ENCODE data around the gene SUSD1. TPM values are rescaled to one million over a fixed set of nuclear protein-coding genes. Genes with fewer than 3 reads are reported as not detected.

The SUSD1 gene
- total and polyA plus RNA-seq, 4 experiments from 2014 or later: 3.6 to 8.4 (median 5.8) TPM

GRCh38 chr9:112063586-112063985, 111.5 kb downstream of the SUSD1 start:
- H3K4me1 Mint-ChIP-seq: peaks cover 9 to 26% (median 15%) of the 10 kb centered on the region in 4 donors
- H3K36me3 ChIP-seq (ENCODE audit: insufficient read depth, low read length): no peaks in the 10 kb centered on the region
- peaks cover 15% of the 10 kb centered on the region for H3K4me1 ChIP-seq (ENCODE audit: insufficient read depth, low read length)
- ChIA-PET POLR2A (ENCODE audit: partially characterized antibody) (no interaction called here), CTCF (ENCODE audit: partially characterized antibody) (interaction anchor here (0.9 to 1.7 kb wide), 2 partner anchors 9 to 11 kb away, joined by 3 to 5 read pairs; no protein-coding TSS in a partner anchor)
- intact Hi-C loops (cut with micrococcal nuclease): no loop called here
- H3K27me3 Mint-ChIP-seq: no peaks in the 10 kb centered on the region
- H3K4me3 ChIP-seq (ENCODE audit: low read length in 2 of 2): no peak overlapping the region
- H3K9me3 ChIP-seq (ENCODE audit: control insufficient read depth in 1 of 2, low read length in 2 of 2): no peaks in the 10 kb centered on the region
- DNase-seq: no peak
- no peak overlapping the region for H3K27ac ChIP-seq (ENCODE audit: low read depth, low read length)
- H3K36me3 Mint-ChIP-seq: peaks cover 7 to 16% of the 10 kb centered on the region in 2 donors
- no peaks in the 10 kb centered on the region for H3K9me3 Mint-ChIP-seq
- no peaks in the 10 kb centered on the region for H3K27me3 ChIP-seq (ENCODE audit: insufficient read depth, low read length)
- H3K27ac Mint-ChIP-seq: peak overlapping the region in 2 of 7 donors; percentile 5 to 35
- H3K4me3 Mint-ChIP-seq: no peak overlapping the region

- intact Hi-C loops (cut with micrococcal nuclease): no loop called here
- Mint-ChIP-seq H3K4me1 (peaks cover 9 to 30% (median 15%) of the 10 kb centered on the region in 4 donors), H3K4me3 (no peak overlapping the region), H3K27ac (peak overlapping the region in 1 of 7 donors; percentile 35), H3K36me3 (peaks cover 10 to 17% of the 10 kb centered on the region in 2 donors), H3K9me3 (no peaks in the 10 kb centered on the region), H3K27me3 (no peaks in the 10 kb centered on the region)
- no peaks in the 10 kb centered on the region for H3K36me3 ChIP-seq (ENCODE audit: insufficient read depth, low read length)
- no peak overlapping the region for H3K4me3 ChIP-seq (ENCODE audit: low read length in 2 of 2)
- no peaks in the 10 kb centered on the region for H3K27me3 ChIP-seq (ENCODE audit: insufficient read depth, low read length)
- H3K9me3 ChIP-seq (ENCODE audit: control insufficient read depth in 1 of 2, low read length in 2 of 2): no peaks in the 10 kb centered on the region
- POLR2A ChIA-PET (ENCODE audit: partially characterized antibody): no interaction called here
- H3K4me1 ChIP-seq (ENCODE audit: insufficient read depth, low read length): peaks cover 15% of the 10 kb centered on the region
- DNase-seq: no peak
- H3K27ac ChIP-seq (ENCODE audit: low read depth, low read length): no peak overlapping the region
- CTCF ChIA-PET (ENCODE audit: partially characterized antibody): interaction anchor here (1.7 kb wide), 1 partner anchor 12 kb away, joined by 5 read pairs; no protein-coding TSS in a partner anchor
These were observed 111.9 kb downstream of the SUSD1 start for GRCh38 chr9:112063151-112063550.

- peaks cover 13 to 34% (median 22%) of the 10 kb centered on the region in 4 donors for H3K4me1 Mint-ChIP-seq
- H3K36me3 Mint-ChIP-seq: peaks cover 14 to 24% of the 10 kb centered on the region in 2 donors
- H3K9me3 Mint-ChIP-seq: no peaks in the 10 kb centered on the region
- Histone ChIP-seq H3K27ac (ENCODE audit: low read depth, low read length) (no peak overlapping the region), H3K9me3 (ENCODE audit: control insufficient read depth in 1 of 2, low read length in 2 of 2) (no peaks in the 10 kb centered on the region), H3K4me3 (ENCODE audit: low read length in 2 of 2) (no peak overlapping the region), H3K27me3 (ENCODE audit: insufficient read depth, low read length) (no peaks in the 10 kb centered on the region), H3K36me3 (ENCODE audit: insufficient read depth, low read length) (no peaks in the 10 kb centered on the region), H3K4me1 (ENCODE audit: insufficient read depth, low read length) (peaks cover 15% of the 10 kb centered on the region)
- no peak overlapping the region for H3K4me3 Mint-ChIP-seq
- H3K27ac Mint-ChIP-seq: peak overlapping the region in 6 of 7 donors; percentile 25 to 82 (median 56)
- peak in 4 of 5 donors; percentile 16 to 53 (median 31) for DNase-seq
- CTCF ChIA-PET (ENCODE audit: partially characterized antibody): interaction anchor here (1.0 to 1.4 kb wide), 3 partner anchors 13 to 33 kb away, joined by 3 to 4 read pairs (median 3); no protein-coding TSS in a partner anchor
- intact Hi-C loops (cut with micrococcal nuclease): no loop called here
- H3K27me3 Mint-ChIP-seq: no peaks in the 10 kb centered on the region
- POLR2A ChIA-PET (ENCODE audit: partially characterized antibody): interaction anchor here (1.8 kb wide), 1 partner anchor 165 kb away, joined by 9 read pairs; the partner anchor contains the start of gene UGCG
These were observed 113.9 kb downstream of the SUSD1 start for GRCh38 chr9:112061152-112061740.

- CTCF ChIA-PET (ENCODE audit: partially characterized antibody): interaction anchor here (1.1 kb wide), 1 partner anchor 15 kb away, joined by 4 read pairs; no protein-coding TSS in a partner anchor
- intact Hi-C loops (cut with micrococcal nuclease): no loop called here
These were observed 115.2 kb downstream of the SUSD1 start for GRCh38 chr9:112059966-112060320.

GRCh38 chr9:112059145-112059965, 115.7 kb downstream of the SUSD1 start:
- H3K4me1 ChIP-seq (ENCODE audit: insufficient read depth, low read length): peaks cover 15% of the 10 kb centered on the region
- DNase-seq: no peak
- Mint-ChIP-seq H3K4me1 (peaks cover 13 to 34% (median 22%) of the 10 kb centered on the region in 4 donors), H3K36me3 (peaks cover 19 to 24% of the 10 kb centered on the region in 2 donors), H3K9me3 (no peaks in the 10 kb centered on the region), H3K27ac (no peak overlapping the region), H3K27me3 (no peaks in the 10 kb centered on the region), H3K4me3 (no peak overlapping the region)
- CTCF ChIA-PET (ENCODE audit: partially characterized antibody): interaction anchor here (1.1 kb wide), 1 partner anchor 15 kb away, joined by 4 read pairs; no protein-coding TSS in a partner anchor
- H3K27me3 ChIP-seq (ENCODE audit: insufficient read depth, low read length): no peaks in the 10 kb centered on the region
- H3K36me3 ChIP-seq (ENCODE audit: insufficient read depth, low read length): no peaks in the 10 kb centered on the region
- no peaks in the 10 kb centered on the region for H3K9me3 ChIP-seq (ENCODE audit: control insufficient read depth in 1 of 2, low read length in 2 of 2)
- intact Hi-C loops (cut with micrococcal nuclease): no loop called here
- POLR2A ChIA-PET (ENCODE audit: partially characterized antibody): no interaction called here
- H3K27ac ChIP-seq (ENCODE audit: low read depth, low read length): no peak overlapping the region
- no peak overlapping the region for H3K4me3 ChIP-seq (ENCODE audit: low read length in 2 of 2)

More at GRCh38 chr9:112059966-112060320, 115.2 kb downstream of the SUSD1 start:
- Histone ChIP-seq H3K27ac (ENCODE audit: low read depth, low read length) (no peak overlapping the region), H3K27me3 (ENCODE audit: insufficient read depth, low read length) (no peaks in the 10 kb centered on the region), H3K4me1 (ENCODE audit: insufficient read depth, low read length) (peaks cover 15% of the 10 kb centered on the region), H3K36me3 (ENCODE audit: insufficient read depth, low read length) (no peaks in the 10 kb centered on the region), H3K9me3 (ENCODE audit: control insufficient read depth in 1 of 2, low read length in 2 of 2) (no peaks in the 10 kb centered on the region), H3K4me3 (ENCODE audit: low read length in 2 of 2) (no peak overlapping the region)
- DNase-seq: no peak
- H3K4me3 Mint-ChIP-seq: no peak overlapping the region
- H3K4me1 Mint-ChIP-seq: peaks cover 13 to 34% (median 22%) of the 10 kb centered on the region in 4 donors
- H3K27me3 Mint-ChIP-seq: no peaks in the 10 kb centered on the region
- peaks cover 16 to 24% of the 10 kb centered on the region in 2 donors for H3K36me3 Mint-ChIP-seq
- no peak overlapping the region for H3K27ac Mint-ChIP-seq
- H3K9me3 Mint-ChIP-seq: no peaks in the 10 kb centered on the region
- POLR2A ChIA-PET (ENCODE audit: partially characterized antibody): no interaction called here

- POLR2A ChIA-PET (ENCODE audit: partially characterized antibody): interaction anchor here (1.1 kb wide), 1 partner anchor 19 kb away, joined by 3 read pairs; no protein-coding TSS in a partner anchor
- Mint-ChIP-seq H3K27me3 (no peaks in the 10 kb centered on the region), H3K4me3 (no peak overlapping the region), H3K27ac (peak overlapping the region in 1 of 7 donors; percentile 15), H3K4me1 (peaks cover 13 to 28% (median 19%) of the 10 kb centered on the region in 4 donors), H3K9me3 (peaks cover 0 to 3% (median 0%) of the 10 kb centered on the region in 8 donors), H3K36me3 (peaks cover 21 to 26% of the 10 kb centered on the region in 2 donors)
- H3K4me1 ChIP-seq (ENCODE audit: insufficient read depth, low read length): peaks cover 12% of the 10 kb centered on the region
- no peak overlapping the region for H3K4me3 ChIP-seq (ENCODE audit: low read length in 2 of 2)
- H3K9me3 ChIP-seq (ENCODE audit: control insufficient read depth in 1 of 2, low read length in 2 of 2): no peaks in the 10 kb centered on the region
- no peaks in the 10 kb centered on the region for H3K27me3 ChIP-seq (ENCODE audit: insufficient read depth, low read length)
- H3K36me3 ChIP-seq (ENCODE audit: insufficient read depth, low read length): no peaks in the 10 kb centered on the region
- no peak overlapping the region for H3K27ac ChIP-seq (ENCODE audit: low read depth, low read length)
- CTCF ChIA-PET (ENCODE audit: partially characterized antibody): interaction anchor here (0.8 to 2.2 kb wide), 2 partner anchors 17 to 298 kb away, joined by 3 to 9 read pairs; no protein-coding TSS in a partner anchor
- intact Hi-C loops (cut with micrococcal nuclease): no loop called here
- DNase-seq: no peak
These were observed 118.1 kb downstream of the SUSD1 start for GRCh38 chr9:112056996-112057395.

GRCh38 chr9:112054916-112055315, 120.2 kb downstream of the SUSD1 start:
- ChIA-PET POLR2A (ENCODE audit: partially characterized antibody) (no interaction called here), CTCF (ENCODE audit: partially characterized antibody) (no interaction called here)
- Histone ChIP-seq H3K27ac (ENCODE audit: low read depth, low read length) (no peak overlapping the region), H3K9me3 (ENCODE audit: control insufficient read depth in 1 of 2, low read length in 2 of 2) (no peaks in the 10 kb centered on the region), H3K4me1 (ENCODE audit: insufficient read depth, low read length) (no peaks in the 10 kb centered on the region), H3K27me3 (ENCODE audit: insufficient read depth, low read length) (no peaks in the 10 kb centered on the region), H3K4me3 (ENCODE audit: low read length in 2 of 2) (no peak overlapping the region), H3K36me3 (ENCODE audit: insufficient read depth, low read length) (no peaks in the 10 kb centered on the region)
- no peak overlapping the region for H3K4me3 Mint-ChIP-seq
- H3K36me3 Mint-ChIP-seq: peaks cover 22 to 35% of the 10 kb centered on the region in 2 donors
- no peak for DNase-seq
- intact Hi-C loops (cut with micrococcal nuclease): no loop called here
- no peaks in the 10 kb centered on the region for H3K27me3 Mint-ChIP-seq
- peaks cover 4 to 11% (median 7%) of the 10 kb centered on the region in 4 donors for H3K4me1 Mint-ChIP-seq
- peaks cover 0 to 3% (median 0%) of the 10 kb centered on the region in 8 donors for H3K9me3 Mint-ChIP-seq
- peak overlapping the region in 1 of 7 donors; percentile 53 for H3K27ac Mint-ChIP-seq

All from CD4-positive, alpha-beta memory T cell (primary cell).